Vagina (tissue), 2 donors: ENCODE results near the gene TMC5.

Source experiments
- CTCF ChIP-seq, 3 experiments: fragments of 450-650 bp in 2 of 3; fragments of 200-600 bp in 1 of 3; sonication (generic) in 1 of 3; IDR thresholded peaks; one replicate each; pipeline ENCODE4 v1.5.1; 2017 to 2019; ENCODE audit warnings: antibody characterized with exemption in 3 of 3, mild to moderate bottlenecking in 2 of 3, moderate library complexity in 2 of 3
- POLR2AphosphoS5 ChIP-seq, 2 donors: sonication (generic); formaldehyde crosslinking; IDR thresholded peaks; one replicate each; pipeline ENCODE4 v1.9.0; 2017; ENCODE audit warnings: antibody characterized with exemption in 2 of 2, mild to moderate bottlenecking in 2 of 2, low read depth in 1 of 2; ENCODE audit not compliant: insufficient read depth in 1 of 2

GRCh38 chr16:19499481-19499880, 81.8 kb downstream of the TMC5 start:
- TF ChIP-seq CTCF (IDR thresholded peaks at IDR 0.05) = no peak
- no peak for TF ChIP-seq POLR2AphosphoS5 (IDR thresholded peaks at IDR 0.05; ENCODE audit: insufficient read depth in 1 of 2, low read depth in 1 of 2)
